ENCODE data around the gene MT1G. TPM values are rescaled to one million over a fixed set of nuclear protein-coding genes. Genes with fewer than 3 reads are reported as not detected.
"Not testable (repeated sequence)": the region's sequence is repeated elsewhere in the genome, so short reads cannot be mapped to it uniquely, and the experiment has no call there.

The MT1G gene
- polyA plus RNA-seq, 6 donors from 2014 or later: not detected

DNA sequence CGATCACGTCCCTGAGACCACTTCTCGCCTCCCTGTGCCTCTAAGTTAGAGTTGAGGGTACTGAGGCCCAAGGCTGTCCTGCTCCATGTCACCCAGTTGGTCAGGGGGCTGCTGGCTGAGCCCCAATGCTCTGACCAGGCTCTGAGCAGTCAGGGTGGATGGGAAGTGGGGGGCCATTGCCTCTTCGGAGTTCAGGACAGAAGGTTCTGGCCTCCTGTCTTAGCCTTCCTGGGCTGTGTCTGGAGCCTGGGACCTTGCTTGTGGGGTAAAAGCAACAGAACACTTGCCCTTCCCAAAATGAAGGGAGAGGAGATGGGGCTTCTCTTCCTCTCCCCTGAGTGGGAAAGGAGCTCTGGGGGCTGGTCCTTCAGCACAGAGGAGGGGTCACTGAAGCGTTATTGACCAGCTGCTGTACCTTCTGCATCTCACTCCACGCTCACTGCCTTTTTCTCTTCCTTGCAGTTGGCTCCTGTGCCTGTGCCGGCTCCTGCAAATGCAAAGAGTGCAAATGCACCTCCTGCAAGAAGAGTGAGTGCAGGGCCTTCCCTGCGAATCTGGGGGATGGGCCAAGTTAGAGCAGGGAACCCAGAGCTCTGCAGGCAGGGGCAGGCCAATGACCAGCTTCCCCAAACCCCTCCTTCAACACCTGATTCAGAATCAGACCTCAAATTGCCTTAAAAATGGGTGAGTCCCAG lies 15.0 kb upstream of the MT1G start:
- ATAC-seq (ENCODE audit: low read depth in 2 of 2): no peak
- H3K9me3 Mint-ChIP-seq: peaks cover 0 to 4% (median 0%) of the 10 kb centered on the region in 7 donors

DNA sequence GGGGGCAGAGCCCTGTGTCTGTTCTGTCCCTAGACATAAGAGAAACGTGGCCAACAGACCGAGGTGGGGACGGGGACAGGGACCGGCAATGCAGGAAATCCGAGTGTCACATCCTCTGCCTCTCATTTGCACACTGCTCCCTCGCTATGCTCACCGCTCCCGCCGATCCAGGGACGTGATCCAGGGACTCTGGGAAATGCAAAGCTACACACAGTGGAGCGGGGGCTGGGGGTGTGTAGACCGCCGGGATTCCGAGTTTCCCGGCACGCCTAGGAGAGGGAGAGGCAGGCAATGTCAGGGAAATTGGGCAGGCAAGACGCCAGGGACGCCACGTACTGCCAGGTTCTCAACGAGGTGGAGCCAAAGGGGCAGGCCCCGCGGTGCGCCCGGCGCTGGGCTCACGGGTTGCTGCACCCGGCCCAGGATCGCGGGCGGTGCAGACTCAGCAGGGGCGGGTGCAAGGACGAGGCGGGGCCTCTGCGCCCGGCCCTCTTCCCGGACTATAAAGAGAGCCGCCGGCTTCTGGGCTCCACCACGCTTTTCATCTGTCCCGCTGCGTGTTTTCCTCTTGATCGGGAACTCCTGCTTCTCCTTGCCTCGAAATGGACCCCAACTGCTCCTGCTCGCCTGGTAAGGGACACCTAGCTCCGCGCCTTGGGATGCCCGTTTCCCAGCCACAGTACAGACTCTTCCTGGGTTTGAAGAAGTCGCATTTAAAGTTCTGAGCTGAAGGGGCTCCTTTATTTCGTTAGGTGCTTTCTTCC lies 14.3 kb upstream of the MT1G start, which contains the start of gene MT1X:
MT1X (plus strand) TSS at position 532 of the 764 bp plus-strand sequence; CDS start at position 603, 71 bp downstream.
- H3K27me3 Mint-ChIP-seq: peaks cover 12 to 36% (median 27%) of the 10 kb centered on the region in 3 donors

More for the DNA sequence above, 15.0 kb upstream of the MT1G start:
- peaks cover 11 to 23% (median 18%) of the 10 kb centered on the region in 3 donors for H3K4me1 Mint-ChIP-seq
- DNase-seq: no peak
- H3K36me3 Mint-ChIP-seq: peaks cover 0 to 7% of the 10 kb centered on the region in 2 donors
- H3K4me3 Mint-ChIP-seq: peak overlapping the region; percentile 84 to 94 (median 92)
- peak overlapping the region in 1 of 6 donors; percentile 9 for H3K27ac Mint-ChIP-seq
- peaks cover 12 to 29% (median 24%) of the 10 kb centered on the region in 3 donors for H3K27me3 Mint-ChIP-seq

DNA sequence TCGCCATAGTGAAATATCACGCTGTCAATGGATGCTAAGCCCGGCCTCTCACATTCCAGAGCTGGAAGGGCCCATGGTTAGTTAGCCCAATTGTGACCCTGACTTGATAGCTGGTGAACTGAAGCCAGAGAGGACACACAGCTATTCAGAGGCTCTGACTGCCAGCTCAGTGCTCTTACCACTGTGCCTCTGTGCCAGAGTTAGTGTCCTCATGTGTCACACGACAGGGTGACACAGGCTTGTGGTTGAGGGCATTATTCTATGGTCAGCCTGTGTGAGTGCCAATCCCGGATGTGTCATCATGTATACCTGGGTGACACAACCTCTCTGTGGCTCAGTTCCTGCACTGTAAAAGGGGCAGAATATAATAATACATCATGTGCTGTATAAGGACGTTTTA lies 12.0 kb upstream of the MT1G start:
- H3K9me3 Mint-ChIP-seq: peaks cover 0 to 4% (median 0%) of the 10 kb centered on the region in 7 donors
- no peak overlapping the region for H3K27ac Mint-ChIP-seq

More for the DNA sequence above, 14.3 kb upstream of the MT1G start, which contains the start of gene MT1X:
- Mint-ChIP-seq H3K9me3 (peaks cover 0 to 4% (median 0%) of the 10 kb centered on the region in 7 donors), H3K4me1 (peaks cover 11 to 23% (median 18%) of the 10 kb centered on the region in 3 donors), H3K36me3 (peaks cover 0 to 7% of the 10 kb centered on the region in 2 donors), H3K4me3 (peak within 1 kb of the TSS; percentile 84 to 94 (median 92)), H3K27ac (peak within 1 kb of the TSS in 5 of 6 donors; percentile 24 to 91 (median 30))
- peak; percentile 98 to 99 for ATAC-seq (ENCODE audit: low read depth in 2 of 2)
- DNase-seq: peak; percentile 47

DNA sequence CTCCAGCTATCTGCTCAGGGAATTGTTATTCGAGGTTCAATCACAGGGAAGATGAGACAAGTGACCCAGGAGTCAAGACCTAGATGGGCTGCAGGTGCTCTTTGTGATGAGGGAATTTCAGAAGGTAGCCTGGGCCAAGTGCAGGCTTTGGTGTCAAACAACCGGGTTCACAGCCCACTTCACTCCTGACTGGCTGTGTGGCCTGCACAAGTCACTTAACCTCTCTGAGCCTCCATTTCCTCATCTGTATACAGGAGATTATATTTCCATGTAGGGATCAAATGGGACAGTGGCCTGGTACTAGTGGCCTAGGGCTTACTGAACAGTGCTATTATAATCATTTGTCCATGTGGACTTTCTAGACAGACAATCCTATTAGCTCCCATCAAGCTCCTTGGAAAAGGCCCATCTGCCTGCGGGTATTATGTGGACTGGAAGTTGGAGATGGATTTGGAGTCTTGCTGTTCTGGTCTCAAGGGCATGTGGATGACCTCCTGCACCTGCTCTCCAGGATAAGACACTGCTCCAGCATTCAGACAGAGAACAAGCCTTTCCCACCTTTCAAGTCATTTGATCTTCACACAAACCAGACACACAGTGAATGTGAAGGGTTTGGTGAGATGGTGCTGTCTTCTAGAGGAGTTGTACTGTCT lies 11.3 kb upstream of the MT1G start:
- peaks cover 25 to 55% (median 42%) of the 10 kb centered on the region in 3 donors for H3K27me3 Mint-ChIP-seq
- no peak for ATAC-seq (ENCODE audit: low read depth in 2 of 2)
- H3K4me1 Mint-ChIP-seq: peaks cover 16 to 40% (median 28%) of the 10 kb centered on the region in 3 donors
- H3K27ac Mint-ChIP-seq: no peak overlapping the region
- DNase-seq: no peak
- peaks cover 0 to 7% of the 10 kb centered on the region in 2 donors for H3K36me3 Mint-ChIP-seq
- no peak overlapping the region for H3K4me3 Mint-ChIP-seq
- H3K9me3 Mint-ChIP-seq: peaks cover 0 to 4% (median 0%) of the 10 kb centered on the region in 7 donors

More for the DNA sequence above, 12.0 kb upstream of the MT1G start:
- H3K27me3 Mint-ChIP-seq: peaks cover 24 to 53% (median 41%) of the 10 kb centered on the region in 3 donors
- DNase-seq (no peak), ATAC-seq (ENCODE audit: low read depth in 2 of 2) (no peak)
- peaks cover 0 to 7% of the 10 kb centered on the region in 2 donors for H3K36me3 Mint-ChIP-seq
- peaks cover 16 to 40% (median 27%) of the 10 kb centered on the region in 3 donors for H3K4me1 Mint-ChIP-seq
- no peak overlapping the region for H3K4me3 Mint-ChIP-seq

DNA sequence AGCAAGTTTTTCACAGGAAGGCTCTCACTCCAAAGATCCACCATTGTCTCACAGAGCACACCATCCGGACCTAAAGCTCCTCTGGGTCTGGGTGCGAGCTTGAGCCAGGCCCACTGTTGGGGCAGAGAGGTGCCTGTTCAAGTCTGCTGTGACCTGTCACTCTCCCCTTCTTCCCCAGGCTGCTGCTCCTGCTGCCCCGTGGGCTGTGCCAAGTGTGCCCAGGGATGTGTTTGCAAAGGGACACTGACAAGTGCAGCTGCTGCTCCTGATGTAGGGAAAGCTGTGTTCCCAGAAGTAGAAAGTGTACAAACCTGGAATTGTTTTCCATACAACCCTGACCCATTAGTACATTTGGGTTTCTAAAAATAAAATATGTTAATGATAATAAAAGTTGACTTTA lies 9.6 kb upstream of the MT1G start:
- no peak overlapping the region for H3K27ac Mint-ChIP-seq
- H3K27me3 Mint-ChIP-seq: peaks cover 36 to 64% (median 54%) of the 10 kb centered on the region in 3 donors
- ATAC-seq (ENCODE audit: low read depth in 2 of 2) (no peak), DNase-seq (no peak)
- peaks cover 0 to 4% (median 0%) of the 10 kb centered on the region in 7 donors for H3K9me3 Mint-ChIP-seq
- H3K4me1 Mint-ChIP-seq: peaks cover 13 to 30% (median 22%) of the 10 kb centered on the region in 3 donors
- H3K36me3 Mint-ChIP-seq: peaks cover 0 to 7% of the 10 kb centered on the region in 2 donors
- peak overlapping the region in 1 of 8 donors; percentile 15 for H3K4me3 Mint-ChIP-seq

DNA sequence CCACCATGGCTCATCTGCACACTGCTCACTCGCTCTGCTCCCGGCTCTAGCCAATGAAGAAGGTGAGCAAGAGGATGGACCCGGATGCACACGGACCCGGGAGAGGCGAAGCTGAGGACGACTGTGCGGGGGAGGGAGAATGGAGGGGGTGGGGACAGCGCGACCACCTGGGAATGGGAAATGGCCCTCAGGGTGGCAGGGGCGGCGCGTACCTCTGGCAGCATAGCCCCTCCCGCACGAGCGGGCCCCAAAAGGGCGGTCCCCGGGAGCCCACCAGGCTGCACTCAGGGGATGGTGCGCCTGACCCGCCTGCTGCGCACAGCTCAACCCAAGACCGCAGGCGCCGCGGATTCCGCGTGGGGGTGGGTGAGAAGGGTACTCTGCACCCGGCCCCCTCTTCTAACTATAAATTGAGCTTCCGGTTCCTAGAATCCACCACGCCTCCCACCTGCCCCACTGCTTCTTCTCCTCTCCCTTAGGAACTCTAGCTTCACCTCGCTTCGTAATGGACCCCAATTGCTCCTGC lies 7.9 kb upstream of the MT1G start:
- Mint-ChIP-seq H3K4me3 (peak overlapping the region in 4 of 8 donors; percentile 45 to 70 (median 51)), H3K36me3 (peaks cover 0 to 7% of the 10 kb centered on the region in 2 donors), H3K27ac (no peak overlapping the region), H3K27me3 (peaks cover 48 to 72% (median 71%) of the 10 kb centered on the region in 3 donors), H3K4me1 (peaks cover 5 to 17% (median 14%) of the 10 kb centered on the region in 3 donors), H3K9me3 (peaks cover 0 to 4% (median 0%) of the 10 kb centered on the region in 7 donors)
- ATAC-seq (ENCODE audit: low read depth in 2 of 2): peak; percentile 43 to 50
- DNase-seq: no peak

DNA sequence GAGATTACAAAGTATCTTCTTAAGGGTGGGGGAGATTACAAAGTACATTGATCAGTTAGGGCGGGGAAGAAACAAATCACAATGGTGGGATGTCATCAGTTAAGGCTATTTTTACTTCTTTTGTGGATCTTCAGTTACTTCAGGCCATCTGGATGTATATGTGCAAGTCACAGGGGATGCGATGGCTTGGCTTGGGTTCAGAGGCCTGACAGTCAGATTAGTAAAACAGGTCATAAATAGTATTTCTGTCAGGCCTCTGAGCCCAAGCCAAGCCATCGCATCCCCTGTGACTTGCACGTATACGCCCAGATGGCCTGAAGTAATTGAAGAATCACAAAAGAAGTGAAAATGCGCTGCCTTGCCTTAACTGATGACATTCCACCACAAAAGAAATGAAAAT lies 6.7 kb upstream of the MT1G start:
- not testable (repeated sequence) for H3K36me3 Mint-ChIP-seq; ATAC-seq (ENCODE audit: low read depth in 2 of 2); H3K4me3 Mint-ChIP-seq; DNase-seq; H3K9me3 Mint-ChIP-seq; H3K27ac Mint-ChIP-seq
- H3K27me3 Mint-ChIP-seq: peaks cover 51 to 82% (median 82%) of the 10 kb centered on the region in 3 donors
- H3K4me1 Mint-ChIP-seq: peaks cover 7 to 21% (median 16%) of the 10 kb centered on the region in 3 donors

DNA sequence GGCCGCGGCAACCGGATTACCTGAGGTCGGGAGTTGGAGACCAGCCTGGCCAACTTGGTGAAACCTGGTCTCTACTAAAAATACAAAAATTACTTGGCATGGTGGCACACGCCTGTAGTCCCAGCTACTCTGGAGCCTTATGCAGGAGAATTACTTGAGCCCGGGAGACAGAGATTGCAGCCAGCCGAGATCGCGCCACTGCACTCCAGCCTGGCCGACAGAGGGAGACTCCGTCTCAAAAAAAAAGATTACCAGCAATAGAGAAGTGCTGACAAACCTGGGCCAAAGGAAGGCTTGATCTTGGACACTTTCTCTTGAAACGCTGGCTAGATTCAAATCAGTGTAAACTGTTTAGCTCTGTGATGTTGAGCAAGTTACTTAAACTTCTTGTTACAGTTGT lies 6.1 kb upstream of the MT1G start:
- Mint-ChIP-seq H3K36me3 (peaks cover 0 to 7% of the 10 kb centered on the region in 2 donors), H3K27me3 (peaks cover 55 to 88% (median 88%) of the 10 kb centered on the region in 3 donors), H3K27ac (no peak overlapping the region), H3K4me3 (no peak overlapping the region), H3K4me1 (peaks cover 7 to 27% (median 20%) of the 10 kb centered on the region in 3 donors), H3K9me3 (peaks cover 0 to 4% (median 0%) of the 10 kb centered on the region in 7 donors)
- ATAC-seq (ENCODE audit: low read depth in 2 of 2) (peak; percentile 57 to 64), DNase-seq (no peak)

DNA sequence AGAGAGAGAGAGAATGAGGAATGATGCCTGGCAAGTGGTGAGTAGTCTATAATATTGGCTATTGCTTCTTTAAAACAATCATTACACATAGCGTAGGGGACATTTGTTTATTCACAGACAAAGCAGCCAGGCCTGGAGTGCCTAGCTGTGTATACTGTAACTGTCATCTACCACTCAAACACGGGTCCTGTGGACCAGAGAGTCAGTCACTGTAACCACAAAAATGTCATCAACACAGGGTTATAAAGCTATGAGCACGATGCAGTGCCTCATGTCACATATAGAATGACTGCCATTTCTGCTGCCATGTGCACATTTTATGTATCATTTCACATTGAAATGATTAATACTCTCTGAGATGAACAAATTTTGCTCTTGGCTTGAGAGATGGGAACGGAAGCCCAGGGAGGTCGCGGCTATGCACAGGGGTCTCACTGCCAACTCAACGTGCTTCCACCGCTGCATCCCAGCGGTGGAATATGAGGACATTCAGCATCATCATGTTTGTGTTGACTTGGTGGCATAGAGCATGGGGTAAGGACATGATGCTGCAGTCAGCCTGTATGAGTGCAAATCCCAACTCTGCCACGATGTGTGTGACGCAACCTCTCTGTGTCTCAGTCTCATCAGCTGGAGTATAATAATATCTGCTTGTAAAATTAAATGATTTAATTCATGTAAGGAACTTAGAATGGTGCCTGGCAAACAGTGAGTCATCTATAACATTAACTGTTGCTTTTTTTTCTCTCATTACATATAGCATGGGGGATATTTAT lies 5.1 kb upstream of the MT1G start:
- ATAC-seq (ENCODE audit: low read depth in 2 of 2) (no peak), DNase-seq (no peak)
- Mint-ChIP-seq H3K4me3 (no peak overlapping the region), H3K4me1 (peaks cover 11 to 28% (median 22%) of the 10 kb centered on the region in 3 donors), H3K27me3 (peaks cover 64 to 98% (median 97%) of the 10 kb centered on the region in 3 donors), H3K27ac (no peak overlapping the region), H3K9me3 (peaks cover 0 to 4% (median 0%) of the 10 kb centered on the region in 7 donors), H3K36me3 (peaks cover 0 to 7% of the 10 kb centered on the region in 2 donors)

DNA sequence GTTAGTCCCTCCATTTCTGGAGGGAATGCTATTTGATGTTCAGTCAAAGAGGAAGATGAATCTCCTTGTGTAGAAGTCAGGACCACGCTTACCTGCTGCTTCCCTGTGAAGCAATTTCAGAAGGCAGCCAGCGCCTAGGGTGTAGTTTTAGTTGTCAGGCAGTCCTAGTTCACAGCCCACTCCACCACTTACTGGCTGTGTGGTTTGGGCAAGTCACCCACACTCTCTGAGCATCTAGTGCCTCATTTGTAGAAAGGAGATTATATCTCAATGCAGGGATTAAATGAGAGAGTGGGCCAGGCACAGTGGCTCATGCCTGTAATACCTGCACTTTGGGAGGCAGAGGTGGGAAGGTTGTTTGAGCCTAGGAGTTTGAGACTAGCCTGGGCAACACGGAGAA lies 4.3 kb upstream of the MT1G start:
- H3K27me3 Mint-ChIP-seq: peaks cover 71 to 98% (median 97%) of the 10 kb centered on the region in 3 donors
- H3K4me1 Mint-ChIP-seq: peaks cover 11 to 28% (median 22%) of the 10 kb centered on the region in 3 donors
- ATAC-seq (ENCODE audit: low read depth in 2 of 2); H3K27ac Mint-ChIP-seq; H3K4me3 Mint-ChIP-seq; H3K9me3 Mint-ChIP-seq; DNase-seq; H3K36me3 Mint-ChIP-seq: not testable (repeated sequence)

DNA sequence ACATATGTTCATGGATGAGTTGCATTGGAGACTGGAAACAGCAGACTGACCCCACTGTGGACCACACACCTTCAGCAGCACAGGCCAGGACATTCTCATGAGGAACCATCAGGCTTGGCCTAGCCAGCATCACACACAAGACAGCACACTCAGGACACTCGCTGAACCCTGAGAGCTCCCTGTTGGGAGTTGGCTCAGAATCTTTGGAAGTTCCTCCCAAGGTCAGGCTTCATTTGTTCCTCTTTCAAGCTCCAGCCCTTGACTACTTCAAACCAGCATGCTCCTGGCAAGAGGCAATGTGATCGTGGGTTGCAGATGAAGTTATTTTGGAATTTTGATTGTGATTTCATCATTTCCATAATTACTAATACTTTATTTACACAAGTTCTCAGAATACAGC lies 3.8 kb upstream of the MT1G start:
- Mint-ChIP-seq H3K4me1 (peaks cover 11 to 27% (median 22%) of the 10 kb centered on the region in 3 donors), H3K27me3 (peaks cover 72 to 98% (median 97%) of the 10 kb centered on the region in 3 donors)
- H3K36me3 Mint-ChIP-seq; H3K4me3 Mint-ChIP-seq; H3K27ac Mint-ChIP-seq; DNase-seq; H3K9me3 Mint-ChIP-seq; ATAC-seq (ENCODE audit: low read depth in 2 of 2): not testable (repeated sequence)

DNA sequence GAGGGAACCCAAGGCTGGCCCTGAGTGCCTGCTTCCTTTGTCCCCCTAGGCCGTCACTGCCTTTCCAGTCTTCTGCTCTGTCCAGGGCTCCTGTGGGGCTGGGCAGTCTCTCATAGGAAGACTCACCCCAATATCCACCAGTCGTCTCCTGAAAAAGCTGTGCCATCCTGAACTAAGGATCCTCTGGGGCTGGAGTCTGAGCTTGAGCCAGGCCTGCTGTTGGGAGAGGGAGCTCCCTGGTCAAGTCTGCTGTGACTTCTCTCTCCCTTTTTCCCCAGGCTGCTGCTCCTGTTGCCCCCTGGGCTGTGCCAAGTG lies 2.7 kb upstream of the MT1G start:
- Mint-ChIP-seq H3K4me3 (no peak overlapping the region), H3K36me3 (peaks cover 0 to 5% of the 10 kb centered on the region in 2 donors), H3K4me1 (peaks cover 11 to 17% (median 15%) of the 10 kb centered on the region in 3 donors), H3K27me3 (peaks cover 79 to 99% (median 97%) of the 10 kb centered on the region in 3 donors), H3K9me3 (peaks cover 0 to 4% (median 0%) of the 10 kb centered on the region in 7 donors), H3K27ac (no peak overlapping the region)
- DNase-seq: no peak
- no peak for ATAC-seq (ENCODE audit: low read depth in 2 of 2)

All from naive B cell (primary cell).